ENCODE measurements around the gene SLC37A3. TPM values are rescaled to one million over a fixed set of nuclear protein-coding genes. Genes with fewer than 3 reads are reported as not detected.

SLC37A3 gene
- polyA plus RNA-seq, 2 of the 4 experiments (the other 2 are of a cell fraction) = 26.9 to 53.2 TPM

- ChIA-PET CTCF (interaction anchor here (0.7 to 2.1 kb wide), 7 partner anchors 10 to 1072 kb away, joined by 3 to 6 read pairs (median 4); no protein-coding TSS in a partner anchor), POLR2A (no interaction called here)
- TF ChIP-seq RCOR1 (IDR thresholded peaks at IDR 0.05; ENCODE audit: low read depth, low read length) (no peak), CEBPB (IDR thresholded peaks at IDR 0.05) (no peak), SMC3 (IDR thresholded peaks at IDR 0.05) (no peak)
- FAIRE-seq = no peak
- Histone ChIP-seq H3K9me3 (no peaks in the 10 kb centered on the region), H3K4me2 (no peak overlapping the region), H3K4me1 (no peaks in the 10 kb centered on the region), H3K4me3 (no peak overlapping the region), H3K27ac (no peak overlapping the region)
- whole genome bisulfite sequencing (ENCODE audit: missing lambda C conversion rate) = 84% methylated on average over 3 of the region's 3 CpGs
- no peak for ATAC-seq
- no peak for DNase-seq (ENCODE audit: low read depth in 1 of 2, low spot score in 1 of 2)
Observed at GRCh38 chr7:140440593-140440992, 42.3 kb upstream of the SLC37A3 start.

- H3K27ac ChIP-seq = no peak overlapping the region
- no peaks in the 10 kb centered on the region for H3K4me1 ChIP-seq
- no peak overlapping the region for H3K4me2 ChIP-seq
- no peak for ATAC-seq
- H3K9me3 ChIP-seq = no peaks in the 10 kb centered on the region
- no peak overlapping the region for H3K4me3 ChIP-seq
- 59% methylated on average over 3 of the region's 3 CpGs for WGBS (ENCODE audit: missing lambda C conversion rate)
- FAIRE-seq = no peak
- CTCF ChIA-PET = interaction anchor here (1.1 to 2.1 kb wide), 4 partner anchors 9 to 36 kb away, joined by 3 to 6 read pairs (median 4); no protein-coding TSS in a partner anchor
- TF ChIP-seq HES2 (IDR thresholded peaks at IDR 0.05) (no peak), FOSL2 (IDR thresholded peaks at IDR 0.05) (no peak), FOSL2 (CRISPR knock-in tag; IDR thresholded peaks at IDR 0.05) (no peak), SMC3 (IDR thresholded peaks at IDR 0.05) (no peak)
- no peak for DNase-seq (ENCODE audit: low read depth in 1 of 2, low spot score in 1 of 2)
- POLR2A ChIA-PET = no interaction called here
Observed at GRCh38 chr7:140439359-140439758, 41.0 kb upstream of the SLC37A3 start.

- FAIRE-seq = no peak
- no peaks in the 10 kb centered on the region for H3K4me1 ChIP-seq
- no peak overlapping the region for H3K4me3 ChIP-seq
- no peak overlapping the region for H3K4me2 ChIP-seq
- DNase-seq (ENCODE audit: low read depth in 1 of 2, low spot score in 1 of 2) = no peak
- no peak for ATAC-seq
- 90% methylated on average over 36 of the region's 51 CpGs for WGBS (ENCODE audit: missing lambda C conversion rate)
- H3K27ac ChIP-seq = no peak overlapping the region
- CTCF ChIA-PET = interaction anchor here (1.3 to 1.7 kb wide), 2 partner anchors 11 to 21 kb away, joined by 3 to 6 read pairs; no protein-coding TSS in a partner anchor
- H3K9me3 ChIP-seq = no peaks in the 10 kb centered on the region
- POLR2A ChIA-PET = no interaction called here
- TF ChIP-seq FOSL2 (IDR thresholded peaks at IDR 0.05) (no peak), FOSL2 (CRISPR knock-in tag; IDR thresholded peaks at IDR 0.05) (no peak), RNF2 (IDR thresholded peaks at IDR 0.05; ENCODE audit: borderline replicate concordance, low read depth) (no peak), GATA3 (IDR thresholded peaks at IDR 0.05; ENCODE audit: borderline replicate concordance) (no peak), CEBPB (IDR thresholded peaks at IDR 0.05) (no peak), JUN (IDR thresholded peaks at IDR 0.05) (no peak), REST (IDR thresholded peaks at IDR 0.05) (no peak), TFCP2L1 (CRISPR knock-in tag; IDR thresholded peaks at IDR 0.05) (no peak), RARB (CRISPR knock-in tag; IDR thresholded peaks at IDR 0.05) (no peak), POLR2A (IDR thresholded peaks at IDR 0.05; ENCODE audit: low read length) (no peak), RCOR1 (IDR thresholded peaks at IDR 0.05; ENCODE audit: low read depth, low read length) (no peak), HOXB13 (CRISPR knock-in tag; IDR thresholded peaks at IDR 0.05; ENCODE audit: low read depth) (no peak)
Observed at GRCh38 chr7:140435252-140435895, 37.0 kb upstream of the SLC37A3 start.

GRCh38 chr7:140433396-140433795 lies 35.1 kb upstream of the SLC37A3 start:
- WGBS (ENCODE audit: missing lambda C conversion rate) = 49% methylated on average over 3 of the region's 3 CpGs
- TF ChIP-seq USF2 (IDR thresholded peaks at IDR 0.05) (no peak), RNF2 (IDR thresholded peaks at IDR 0.05; ENCODE audit: borderline replicate concordance, low read depth) (no peak), ATOH8 (CRISPR knock-in tag; IDR thresholded peaks at IDR 0.05; ENCODE audit: low read depth) (no peak), POLR2A (IDR thresholded peaks at IDR 0.05; ENCODE audit: low read length) (no peak), JUNB (IDR thresholded peaks at IDR 0.05) (no peak), FOSL2 (IDR thresholded peaks at IDR 0.05) (no peak), FOSL2 (CRISPR knock-in tag; IDR thresholded peaks at IDR 0.05) (no peak), EP300 (IDR thresholded peaks at IDR 0.05) (no peak)
- ChIA-PET POLR2A (no interaction called here), CTCF (interaction anchor here (0.6 to 2.5 kb wide), 3 partner anchors 10 to 943 kb away, joined by 3 to 8 read pairs (median 3); no protein-coding TSS in a partner anchor)
- Histone ChIP-seq H3K27ac (no peak overlapping the region), H3K9me3 (no peaks in the 10 kb centered on the region), H3K4me1 (no peaks in the 10 kb centered on the region), H3K4me2 (no peak overlapping the region), H3K4me3 (no peak overlapping the region)
- DNase-seq (ENCODE audit: low read depth in 1 of 2, low spot score in 1 of 2) = no peak
- no peak for ATAC-seq
- FAIRE-seq = no peak
